Measurements from ENCODE around the gene SYCP3.
"Not testable (repeated sequence)": the region's sequence is repeated elsewhere in the genome, so short reads cannot be mapped to it uniquely, and the experiment has no call there.

SYCP3 gene

DNA sequence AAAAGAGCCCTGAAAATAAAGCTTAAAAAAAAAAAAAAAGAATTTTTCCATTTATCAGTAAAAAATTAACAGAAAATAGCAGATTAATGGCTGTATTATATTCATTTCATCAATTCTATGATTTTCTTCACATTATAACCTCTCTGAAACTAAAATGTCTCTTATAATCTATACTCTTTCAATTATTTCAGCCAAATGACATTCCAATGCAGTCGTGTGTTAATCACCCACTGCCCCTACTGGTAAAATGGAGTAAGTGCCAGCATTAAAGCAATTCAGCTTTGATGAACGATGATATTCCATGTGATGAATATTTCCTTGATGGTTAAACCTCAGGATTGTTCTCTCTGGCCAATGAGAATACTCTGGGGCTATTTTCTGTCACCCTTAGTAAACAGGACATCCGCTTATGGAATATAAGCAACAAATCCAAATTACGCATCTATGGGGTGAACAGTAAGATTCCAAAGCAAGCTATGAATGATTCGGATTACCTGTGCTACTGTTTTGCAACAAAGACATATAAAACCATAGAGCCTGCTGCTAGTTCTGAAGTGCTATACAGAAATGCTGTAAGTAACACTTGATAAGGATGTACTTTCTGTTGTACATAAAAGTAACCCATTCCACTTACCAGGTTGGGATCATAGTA is 20.3 kb upstream of the SYCP3 start:
- peak; percentile 79 for DNase-seq

- DNase-seq: no peak
These were observed 10.9 kb upstream of the SYCP3 start for GRCh38 chr12:101750152-101750551.

- no peak for DNase-seq
These were observed 10.4 kb upstream of the SYCP3 start for GRCh38 chr12:101749657-101750056.

DNA sequence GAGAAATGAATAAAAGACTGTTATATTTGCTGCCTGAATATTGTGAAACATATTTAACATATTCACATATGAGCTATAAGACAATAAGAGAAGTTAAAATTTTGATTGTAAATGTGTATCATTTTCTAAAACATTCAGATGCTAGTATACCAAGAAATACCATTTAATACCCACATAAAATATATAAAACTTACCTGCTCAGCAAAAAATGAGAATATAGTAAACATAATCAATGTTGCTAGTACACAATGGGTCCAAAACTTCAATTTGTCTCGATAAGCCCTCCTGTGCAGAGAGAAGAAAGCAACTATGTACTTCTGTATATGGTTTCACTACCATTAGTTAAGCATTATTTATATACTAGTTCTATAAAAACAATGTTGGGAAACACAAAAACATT is 9.6 kb upstream of the SYCP3 start:
- DNase-seq: no peak

GRCh38 chr12:101747697-101748096 is 8.4 kb upstream of the SYCP3 start:
- DNase-seq: peak; percentile 39

DNA sequence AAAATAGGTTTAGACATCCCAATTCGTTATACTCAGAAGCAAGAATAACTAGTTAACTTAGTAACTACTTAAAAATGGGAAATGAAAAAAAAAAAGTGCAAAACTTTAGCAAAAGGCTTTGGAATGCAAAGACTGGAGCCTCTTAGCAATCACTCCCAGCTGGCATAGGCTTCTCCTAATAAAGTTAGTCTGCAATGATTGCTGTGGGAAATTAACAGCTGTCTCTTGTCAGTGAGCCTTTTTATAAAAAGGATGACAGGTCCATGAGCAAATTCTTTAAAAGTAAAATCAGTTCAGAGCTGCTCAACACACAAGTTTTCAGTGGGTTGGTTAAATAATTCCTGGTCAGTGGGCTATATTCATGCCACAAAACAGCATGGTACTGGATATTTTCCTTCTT is 7.4 kb upstream of the SYCP3 start:
- DNase-seq: no peak

DNA sequence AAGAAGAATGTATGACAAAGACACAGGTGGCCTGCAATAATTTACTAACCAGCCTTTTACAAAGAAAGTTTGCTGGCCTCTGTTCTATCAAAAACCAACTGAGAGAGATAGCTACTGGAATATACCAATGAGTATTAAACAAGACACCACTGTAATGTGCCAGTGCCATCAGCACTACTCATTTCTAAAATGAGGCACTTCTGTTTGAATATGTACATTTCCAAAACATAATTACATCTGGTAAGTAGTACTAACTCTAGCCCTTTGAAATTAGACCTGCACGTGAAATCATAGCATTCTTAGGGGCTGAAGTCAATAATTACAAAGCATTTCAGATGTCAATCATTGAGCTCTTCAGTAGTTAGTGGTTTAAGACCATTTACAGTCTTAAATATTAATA is 6.9 kb upstream of the SYCP3 start:
- DNase-seq: no peak

- no peak for DNase-seq
These were observed 6.2 kb upstream of the SYCP3 start for GRCh38 chr12:101745481-101745880.

GRCh38 chr12:101743724-101744472 is 4.6 kb upstream of the SYCP3 start:
- DNase-seq: no peak

GRCh38 chr12:101743242-101743641 is 4.0 kb upstream of the SYCP3 start:
- DNase-seq: no peak

- DNase-seq: no peak
These were observed 1.7 kb upstream of the SYCP3 start for GRCh38 chr12:101740980-101741379.

GRCh38 chr12:101740566-101740965 is 1.3 kb upstream of the SYCP3 start:
- no peak for DNase-seq

DNA sequence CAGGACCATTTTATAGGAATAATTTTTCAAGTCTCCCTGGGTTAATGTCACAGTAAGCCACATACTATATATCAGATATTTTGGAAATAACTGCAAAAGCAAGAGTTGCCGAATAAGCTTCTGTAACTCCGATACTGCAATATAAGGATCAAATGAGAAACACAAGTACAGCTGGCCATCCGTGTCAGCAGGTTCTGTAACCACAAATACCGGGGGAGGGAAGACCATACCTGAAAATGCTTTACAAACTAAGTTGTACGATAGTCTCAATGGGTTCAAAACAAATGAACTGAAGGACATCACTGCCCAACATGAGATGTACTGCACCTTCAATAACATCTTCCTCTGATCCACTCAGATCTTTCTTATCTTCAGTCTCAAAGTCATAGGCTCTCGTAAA is 1.8 kb downstream of the SYCP3 start:
- no peak for DNase-seq

- not testable (repeated sequence) for DNase-seq
These were observed 4.8 kb downstream of the SYCP3 start for GRCh38 chr12:101734482-101734881.

DNA sequence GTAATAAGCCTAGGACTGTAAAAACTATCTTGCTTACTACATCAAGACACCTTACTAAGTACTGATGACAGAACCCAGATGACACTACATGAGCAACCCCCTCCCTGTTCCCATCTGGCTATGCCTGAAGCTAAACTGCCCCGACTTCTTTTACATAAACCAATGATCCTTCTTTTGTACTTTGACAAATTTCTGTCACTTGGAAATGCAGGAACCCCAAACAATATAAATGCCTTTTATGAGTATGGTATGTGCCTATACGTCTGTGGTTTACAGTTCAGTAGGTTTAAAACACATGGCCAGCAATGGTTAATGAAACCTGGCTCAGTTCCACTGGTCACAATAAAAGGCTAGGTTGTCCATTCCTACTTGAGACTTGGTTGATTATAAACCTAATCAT is 6.1 kb downstream of the SYCP3 start:
- DNase-seq: no peak

GRCh38 chr12:101732318-101732717 is 6.9 kb downstream of the SYCP3 start:
- DNase-seq: no peak

- no peak for DNase-seq
These were observed 9.4 kb downstream of the SYCP3 start for GRCh38 chr12:101729842-101730241.

GRCh38 chr12:101727098-101727497 is 12.2 kb downstream of the SYCP3 start:
- no peak for DNase-seq

DNA sequence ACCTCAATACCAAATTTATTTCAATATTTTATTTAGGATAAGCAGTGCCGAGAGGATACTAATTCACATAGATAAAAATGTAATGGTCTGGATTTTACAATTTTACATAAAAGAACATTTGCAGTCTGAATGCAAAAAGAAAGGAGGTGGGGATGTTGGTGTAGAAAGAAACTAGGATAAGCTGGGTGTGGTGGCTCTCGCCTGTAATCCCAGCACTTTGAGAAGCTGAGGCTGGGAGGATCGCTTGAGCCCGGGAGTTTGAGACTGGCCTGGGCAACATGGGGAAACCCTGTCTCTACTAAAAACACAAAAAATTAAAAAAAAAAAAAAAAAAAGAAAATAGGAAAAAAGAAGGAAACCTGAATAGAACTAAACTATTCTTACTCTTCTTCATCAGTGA is 16.9 kb downstream of the SYCP3 start:
- no peak for DNase-seq

GRCh38 chr12:101720118-101720517 is 19.1 kb downstream of the SYCP3 start:
- DNase-seq: no peak

- no peak for DNase-seq
These were observed 19.7 kb downstream of the SYCP3 start for GRCh38 chr12:101719566-101719965.

DNA sequence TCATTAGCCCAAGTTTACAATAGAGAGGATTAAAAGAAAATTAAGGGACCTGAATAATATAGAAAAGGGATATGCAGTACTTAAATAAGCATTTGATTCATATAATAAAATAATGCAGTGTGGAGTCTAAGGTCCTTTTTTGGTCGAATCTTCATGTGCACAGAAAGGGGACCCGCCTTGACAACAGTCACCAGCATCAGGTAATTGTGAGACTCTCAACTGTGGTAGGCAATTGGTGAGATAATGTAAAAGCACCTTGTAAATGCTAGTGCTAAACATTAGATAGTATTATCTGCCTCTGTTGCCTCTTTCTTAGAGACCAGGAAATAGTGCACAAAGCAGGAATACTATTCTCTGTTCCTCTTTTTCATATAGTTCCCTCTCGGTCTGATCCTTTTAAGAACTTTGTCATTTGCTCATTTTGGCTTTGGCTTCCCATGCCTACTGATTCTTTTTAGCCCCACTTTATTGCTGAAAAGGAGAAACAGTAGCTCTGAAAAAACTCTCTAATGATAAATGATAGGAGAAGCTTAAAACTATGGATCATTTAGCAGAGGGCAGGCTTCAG is 24.3 kb downstream of the SYCP3 start:
- no peak for DNase-seq

DNA sequence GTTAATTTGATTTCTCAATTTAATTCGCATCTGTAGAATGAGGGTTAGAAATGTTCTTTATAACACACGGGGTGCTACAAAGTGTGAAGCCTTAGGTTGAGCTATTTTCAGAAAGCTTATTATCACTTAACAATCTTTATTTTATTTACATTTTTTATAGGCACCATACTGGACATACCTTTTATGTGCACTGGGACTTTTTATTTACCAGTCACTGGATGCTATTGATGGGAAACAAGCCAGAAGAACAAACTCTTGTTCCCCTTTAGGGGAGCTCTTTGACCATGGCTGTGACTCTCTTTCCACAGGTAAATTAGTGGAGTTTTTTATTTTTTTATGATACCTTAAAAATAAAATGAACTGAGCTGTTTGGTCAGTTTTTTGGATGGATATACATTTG is 25.3 kb downstream of the SYCP3 start:
- DNase-seq: no peak

- DNase-seq: no peak
These were observed 26.1 kb downstream of the SYCP3 start for GRCh38 chr12:101713059-101713682.

Measured in hematopoietic multipotent progenitor cell treated with erythropoietin and hydrocortisone succinate and interleukin-3 and kit ligand, for 6 days (in vitro differentiated cells).